GM11168 (cell line): ENCODE data around the gene KLHL17.

ENCODE experiments used
- in situ Hi-C: fragments of 300-500 bp; cut with MboI; formaldehyde crosslinking; loops from one replicate; pipeline ENCODE4 v1.12.0; 2022; ENCODE audit warnings: low sequenced_read_pairs; ENCODE audit not compliant: unreplicated experiment

KLHL17 gene

DNA sequence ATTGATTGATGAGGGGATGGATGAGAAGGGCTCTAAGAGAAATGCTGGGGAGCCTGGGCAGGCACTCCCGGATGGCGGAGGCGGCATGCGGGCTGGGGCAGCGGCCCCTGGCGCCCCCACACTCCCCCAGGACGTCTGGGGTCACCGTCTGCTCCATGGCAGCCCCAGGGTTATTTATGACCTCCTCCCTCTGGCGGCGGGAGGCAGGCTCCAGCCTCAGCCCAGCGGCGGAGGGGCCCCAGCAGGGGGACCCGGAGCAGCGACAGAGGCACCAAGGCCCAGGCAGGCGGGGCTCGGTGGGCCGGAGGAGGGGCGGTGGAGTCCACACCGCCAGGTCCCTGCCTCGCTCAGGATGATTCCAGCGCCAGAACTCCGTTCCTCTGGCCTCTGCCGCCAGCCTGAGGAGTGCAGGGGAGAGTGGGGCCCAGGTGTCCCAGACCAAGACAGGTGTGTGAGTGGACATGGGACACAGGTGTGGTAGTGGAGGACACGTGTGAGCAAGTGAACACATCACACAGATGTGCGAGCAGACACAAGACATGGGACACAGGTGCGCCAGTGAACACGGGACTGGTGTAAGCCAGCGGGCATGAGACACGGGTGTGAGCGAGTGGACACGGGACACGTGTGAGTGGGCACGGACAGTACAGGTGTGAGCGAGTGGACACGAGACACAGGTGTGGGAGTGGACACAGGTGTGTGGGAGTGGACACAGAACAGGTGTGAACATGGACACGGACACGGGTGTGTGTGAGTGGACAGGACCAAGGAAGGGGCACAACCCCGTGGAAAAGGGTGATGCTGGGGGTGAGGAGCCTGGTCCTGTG, 39.2 kb upstream of the KLHL17 start:
- in situ Hi-C loops: no loop called here

DNA sequence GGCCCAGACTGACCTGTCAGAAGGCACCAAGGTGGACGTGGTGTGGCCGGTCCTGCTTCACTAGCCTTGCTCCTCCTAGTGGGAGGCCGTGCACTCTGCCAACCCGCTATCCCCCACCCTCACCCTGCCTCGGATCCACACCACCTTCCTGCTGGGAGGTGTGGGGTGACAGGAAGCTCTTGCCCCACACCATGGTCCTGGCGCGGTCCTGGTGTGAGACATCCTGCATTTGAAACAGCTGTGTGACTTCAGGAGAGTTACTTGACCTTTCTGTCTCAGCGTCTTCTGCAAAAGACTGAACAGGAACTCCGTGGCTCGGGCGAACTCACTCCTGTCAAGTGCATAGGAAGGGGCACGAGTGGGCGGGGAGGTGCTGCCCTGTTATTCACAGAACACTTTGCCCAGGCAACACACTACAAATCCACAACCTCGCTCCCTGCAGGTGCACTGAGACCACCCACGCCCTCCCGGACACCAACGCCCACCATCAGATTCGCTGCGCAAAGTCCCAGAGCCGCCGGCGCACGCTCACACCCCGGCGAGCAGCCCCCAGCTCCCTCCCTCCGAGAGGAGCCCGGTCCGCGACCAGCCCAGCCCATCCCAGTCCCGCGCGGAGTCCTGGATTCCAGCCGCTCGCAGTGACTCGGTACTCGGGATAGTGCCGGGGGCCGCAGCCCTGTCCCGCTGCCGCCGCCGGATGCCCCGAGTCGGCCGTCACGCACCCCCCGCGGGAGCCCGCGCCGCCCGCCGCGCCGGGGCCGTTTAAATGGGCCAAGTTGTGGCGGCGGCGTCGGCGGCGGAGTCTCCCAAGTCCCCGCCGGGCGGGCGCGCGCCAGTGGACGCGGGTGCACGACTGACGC, 37.0 kb upstream of the KLHL17 start, which contains the start of gene SAMD11:
Gene SAMD11 (plus strand): TSS at position 793 of the 860 bp plus-strand sequence. CDS start 509 bp downstream, outside the sequence.
- in situ Hi-C loops: no loop called here

- in situ Hi-C loops: no loop called here
Observed at GRCh38 chr1:923991-924655, 36.3 kb upstream of the KLHL17 start.

DNA sequence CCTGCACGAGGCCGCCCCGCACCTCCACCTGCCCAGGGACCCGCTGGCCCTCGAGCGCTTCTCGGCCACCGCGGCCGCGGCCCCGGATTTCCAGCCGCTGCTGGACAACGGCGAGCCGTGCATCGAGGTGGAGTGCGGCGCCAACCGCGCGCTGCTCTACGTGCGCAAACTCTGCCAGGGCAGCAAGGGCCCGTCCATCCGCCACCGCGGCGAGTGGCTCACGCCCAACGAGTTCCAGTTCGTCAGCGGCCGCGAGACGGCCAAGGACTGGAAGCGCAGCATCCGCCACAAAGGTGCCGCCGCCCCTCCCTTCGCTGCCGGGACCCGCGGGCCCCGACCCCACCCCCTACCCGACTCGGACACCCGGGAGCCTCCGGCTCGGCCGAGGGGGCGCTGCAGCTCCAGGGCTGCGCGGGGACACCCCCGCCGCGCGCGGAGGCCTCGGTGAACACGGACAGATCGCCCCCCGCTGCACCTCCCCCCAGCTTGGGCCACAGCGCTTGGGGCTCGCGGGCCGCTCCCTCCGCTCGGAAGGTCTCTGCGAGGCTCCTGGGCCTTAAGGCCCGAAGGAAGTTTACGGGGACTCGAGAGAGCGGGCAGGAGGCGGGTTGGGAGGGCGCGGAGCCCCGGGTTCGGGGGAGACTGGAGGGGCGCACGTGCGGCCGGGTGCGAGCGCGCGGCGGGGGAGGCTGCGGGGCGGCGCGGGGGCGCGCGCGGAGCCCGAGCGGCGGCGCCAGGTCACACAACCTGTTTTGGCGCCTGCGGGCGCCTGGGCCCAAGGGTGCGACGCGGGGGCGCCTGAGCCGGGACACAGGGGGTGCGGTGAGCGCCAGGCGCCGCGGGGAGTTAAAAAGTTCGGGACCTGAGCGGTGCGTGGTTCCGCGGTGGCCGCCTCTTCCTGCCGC, 35.5 kb upstream of the KLHL17 start:
- in situ Hi-C loops: no loop called here

- in situ Hi-C loops: no loop called here
Observed at GRCh38 chr1:925561-926421, 34.6 kb upstream of the KLHL17 start.

GRCh38 chr1:927234-927633, 33.1 kb upstream of the KLHL17 start:
- in situ Hi-C loops: no loop called here

DNA sequence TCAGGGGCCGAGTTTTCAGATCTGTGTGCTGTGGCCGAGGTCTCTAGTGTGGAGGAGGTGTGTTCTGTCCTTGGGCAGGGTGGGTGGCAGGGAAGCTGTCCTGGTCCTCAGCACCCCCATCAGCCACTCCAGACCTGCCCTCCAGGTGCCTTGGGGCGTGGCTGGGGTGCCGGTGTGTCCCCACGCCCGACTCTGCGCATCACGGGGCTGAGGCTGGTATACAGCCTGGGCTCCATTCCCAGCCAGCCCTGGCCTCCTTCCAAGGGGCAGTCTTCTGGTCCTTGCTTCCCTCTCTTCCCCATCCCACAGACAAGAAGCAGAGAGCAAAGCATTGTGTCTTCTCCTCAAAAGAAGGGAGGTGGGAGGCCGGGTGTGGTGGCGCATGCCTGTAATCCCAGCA, 32.6 kb upstream of the KLHL17 start:
- in situ Hi-C loops: no loop called here

- in situ Hi-C loops: no loop called here
Observed at GRCh38 chr1:928825-929661, 31.3 kb upstream of the KLHL17 start.

GRCh38 chr1:929712-930632, 30.4 kb upstream of the KLHL17 start:
- in situ Hi-C loops: no loop called here

DNA sequence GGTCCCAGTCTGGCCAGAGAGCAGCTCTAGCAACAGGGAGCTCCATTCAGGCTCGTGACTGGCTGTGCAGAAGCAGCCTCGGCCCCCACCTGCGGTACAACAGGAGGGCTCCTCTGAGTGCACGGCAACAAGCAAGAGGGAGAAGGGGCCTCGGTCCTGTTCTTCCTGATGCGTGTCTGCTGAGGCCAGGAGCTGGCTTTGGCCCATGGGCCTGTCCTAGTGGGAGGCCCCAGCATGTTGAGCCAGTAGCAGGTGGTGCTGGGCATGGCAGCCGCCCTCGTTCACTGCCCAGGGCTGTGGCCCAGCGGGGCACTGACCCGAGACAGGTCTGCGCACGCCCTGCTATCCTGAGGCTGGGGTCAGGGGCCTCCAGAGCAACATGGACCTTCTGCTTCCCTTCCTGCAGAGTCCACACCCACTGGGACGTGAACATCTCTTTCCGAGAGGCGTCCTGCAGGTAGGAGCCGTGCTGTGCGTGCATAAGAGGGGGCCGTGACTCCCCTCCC, 29.7 kb upstream of the KLHL17 start:
- in situ Hi-C loops: no loop called here

- in situ Hi-C loops: no loop called here
Observed at GRCh38 chr1:931380-932172, 28.8 kb upstream of the KLHL17 start.

DNA sequence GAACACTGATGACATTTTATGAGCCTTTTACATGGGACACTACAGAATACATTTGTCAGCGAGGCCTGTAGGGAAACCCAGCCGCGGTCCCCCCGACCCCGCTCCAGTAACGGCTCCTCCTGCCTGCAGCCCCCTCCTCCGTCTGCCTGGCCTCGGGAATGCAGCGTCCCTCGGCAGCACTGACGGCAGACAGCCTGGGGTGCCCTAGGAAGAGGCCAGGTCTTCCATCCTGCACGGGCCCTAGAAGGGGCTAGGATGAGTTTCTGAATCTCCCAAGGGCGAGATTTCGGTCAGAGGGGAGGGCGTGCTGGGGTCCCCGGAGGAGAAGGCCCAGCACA, 28.2 kb upstream of the KLHL17 start:
- in situ Hi-C loops: no loop called here

DNA sequence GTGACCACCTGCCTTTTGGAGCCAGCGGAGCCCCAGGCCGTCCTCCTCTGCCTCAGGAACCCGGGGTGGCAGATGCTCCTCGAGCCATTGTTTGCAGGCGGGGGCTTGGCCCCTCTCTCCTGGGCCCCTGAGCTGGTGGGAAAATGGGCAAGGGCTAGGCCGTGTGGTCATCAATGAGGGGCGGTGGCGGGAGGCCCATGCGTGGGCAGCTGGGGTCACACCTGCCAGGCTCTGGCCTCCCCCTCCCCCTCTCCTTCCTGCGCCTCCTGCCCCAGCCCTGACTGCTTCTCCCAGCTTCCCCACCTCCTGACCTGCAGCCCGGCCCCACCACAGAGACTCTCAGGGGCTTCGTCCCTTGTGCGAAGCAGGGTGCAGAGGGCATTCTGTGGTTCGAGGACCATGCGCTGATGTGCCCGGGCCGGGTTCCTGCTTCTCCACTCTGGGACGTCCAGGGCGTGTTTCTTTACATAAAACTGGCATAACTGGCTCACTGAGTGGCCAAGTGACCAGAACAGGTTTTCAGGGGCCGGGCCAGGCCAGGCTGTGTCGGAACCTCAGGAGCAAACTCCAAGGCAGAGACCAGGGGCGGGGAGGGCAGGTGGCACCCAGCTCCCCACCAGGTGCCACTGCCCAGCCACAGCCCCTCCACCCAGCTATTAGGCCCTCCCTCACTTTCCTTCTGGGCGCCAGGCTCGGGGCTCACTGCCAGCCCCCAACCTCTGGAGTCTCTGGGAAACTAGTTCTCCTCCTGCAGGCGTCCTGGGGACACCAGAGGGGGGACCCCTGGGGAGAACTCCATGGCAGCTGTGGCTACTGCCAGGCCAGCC, 27.4 kb upstream of the KLHL17 start:
- in situ Hi-C loops: no loop called here

DNA sequence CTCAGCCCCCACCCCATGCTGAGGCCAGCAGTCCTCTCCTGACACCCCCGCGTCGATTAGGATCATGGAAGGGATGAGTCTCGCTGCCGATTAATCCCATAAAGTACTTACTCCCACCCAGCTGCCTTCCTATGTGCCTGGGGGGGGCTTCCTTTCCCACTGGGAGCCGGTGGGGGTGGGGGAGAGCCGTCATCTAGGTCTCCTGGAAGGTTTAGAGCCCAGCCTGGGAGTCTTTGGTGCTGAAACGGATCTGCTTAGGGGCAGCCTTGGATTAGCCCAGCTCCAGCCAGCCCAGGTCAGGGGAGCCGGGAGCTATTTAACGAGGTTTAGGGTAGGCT, 26.8 kb upstream of the KLHL17 start:
- in situ Hi-C loops: no loop called here

DNA sequence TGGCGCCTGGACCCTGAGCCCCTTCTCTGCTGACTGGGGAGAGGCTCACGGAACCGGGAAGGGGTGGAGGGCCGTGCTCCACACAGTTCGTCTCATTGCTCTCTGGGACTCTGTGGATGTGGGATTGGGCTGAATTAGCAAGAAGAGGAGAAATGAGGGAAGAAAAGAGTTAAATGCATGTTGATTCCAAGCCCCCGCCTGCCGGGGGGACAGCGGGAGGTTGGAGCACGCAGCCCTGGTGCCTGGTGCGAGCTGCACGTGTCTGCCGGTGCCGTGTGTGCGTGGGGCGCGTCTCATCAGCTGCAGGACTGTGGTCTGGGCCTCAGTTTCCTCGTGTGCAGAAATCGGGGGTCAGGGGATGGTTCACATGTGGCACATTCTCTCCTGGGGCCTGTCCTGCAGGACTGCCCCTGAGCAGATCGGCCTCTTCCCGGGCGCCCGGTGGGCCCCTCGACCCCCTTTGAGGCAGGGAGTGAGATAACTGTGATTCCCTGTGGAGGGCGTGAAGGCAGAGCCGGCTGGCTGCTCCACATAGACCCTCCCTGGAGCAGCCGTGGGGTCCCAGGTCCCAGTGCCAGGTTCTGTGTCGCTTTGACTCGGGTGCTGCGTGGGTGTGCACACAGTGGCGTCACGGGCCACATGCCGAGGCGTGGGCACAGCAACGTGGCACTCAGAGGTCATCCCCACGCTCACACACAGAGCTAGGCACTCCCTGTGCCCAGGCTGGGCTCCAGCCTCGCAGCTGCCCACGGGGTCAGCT, 25.2 kb upstream of the KLHL17 start:
- in situ Hi-C loops: no loop called here
